Measurements from ENCODE around the gene CASS4. TPM values are rescaled to one million over a fixed set of nuclear protein-coding genes. Genes with fewer than 3 reads are reported as not detected.
A peak's percentile ranks its signal among the peaks of the same experiment; 100 is the strongest.

Gene CASS4
- total RNA-seq, 4 donors from 2014 or later = 1.2 to 9.0 (median 4.4) TPM

DNA sequence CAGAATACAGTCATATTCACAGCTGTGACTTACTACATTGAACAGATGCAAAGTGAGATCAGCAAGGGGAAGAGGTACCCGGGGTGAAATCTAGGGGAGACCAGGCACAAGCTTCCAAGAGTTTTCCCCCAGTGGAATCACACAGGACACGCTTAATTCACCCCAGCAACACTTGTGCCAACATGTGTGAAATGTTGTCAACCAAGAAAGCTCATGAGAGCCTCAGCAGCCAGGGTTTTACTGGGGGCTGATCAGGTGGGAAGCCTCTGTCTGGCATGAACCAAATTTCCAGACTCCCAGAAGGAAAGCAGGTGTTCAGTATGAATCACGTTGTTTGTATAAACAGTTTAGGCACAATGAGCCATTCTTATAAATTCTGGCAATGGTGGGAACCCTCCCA is 49.5 kb downstream of the CASS4 start:
- 64 to 68% methylated on average over 2 to 3 of the region's 3 CpGs for WGBS, 2 donors (ENCODE audit: low coverage in 1 of 2)
- no peaks in the 10 kb centered on the region for H3K27me3 ChIP-seq
- ATAC-seq = no peak

DNA sequence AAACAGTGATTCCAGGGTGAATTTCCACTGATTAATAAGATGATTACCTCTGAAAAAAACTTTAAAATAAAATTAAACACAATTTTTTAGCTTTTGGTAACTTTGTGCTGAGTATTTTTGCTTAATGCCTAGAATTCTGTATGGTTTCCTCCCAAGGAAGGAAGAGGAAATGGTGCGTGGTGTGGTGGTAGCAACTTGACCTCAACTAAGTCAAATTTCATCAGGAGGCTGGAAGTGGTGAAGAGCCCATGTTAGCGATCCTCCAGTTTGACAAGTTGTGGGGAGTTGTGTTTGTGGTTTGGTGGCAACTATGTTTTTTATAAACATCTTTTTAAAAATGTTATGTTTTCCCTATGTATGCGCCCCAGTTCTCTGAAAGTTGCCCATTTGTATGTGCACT is 51.4 kb downstream of the CASS4 start:
- no peak for TF ChIP-seq POLR2AphosphoS5 (IDR thresholded peaks at IDR 0.05)
- no peak for TF ChIP-seq POLR2A (IDR thresholded peaks at IDR 0.05)
- TF ChIP-seq, protein P1, sequence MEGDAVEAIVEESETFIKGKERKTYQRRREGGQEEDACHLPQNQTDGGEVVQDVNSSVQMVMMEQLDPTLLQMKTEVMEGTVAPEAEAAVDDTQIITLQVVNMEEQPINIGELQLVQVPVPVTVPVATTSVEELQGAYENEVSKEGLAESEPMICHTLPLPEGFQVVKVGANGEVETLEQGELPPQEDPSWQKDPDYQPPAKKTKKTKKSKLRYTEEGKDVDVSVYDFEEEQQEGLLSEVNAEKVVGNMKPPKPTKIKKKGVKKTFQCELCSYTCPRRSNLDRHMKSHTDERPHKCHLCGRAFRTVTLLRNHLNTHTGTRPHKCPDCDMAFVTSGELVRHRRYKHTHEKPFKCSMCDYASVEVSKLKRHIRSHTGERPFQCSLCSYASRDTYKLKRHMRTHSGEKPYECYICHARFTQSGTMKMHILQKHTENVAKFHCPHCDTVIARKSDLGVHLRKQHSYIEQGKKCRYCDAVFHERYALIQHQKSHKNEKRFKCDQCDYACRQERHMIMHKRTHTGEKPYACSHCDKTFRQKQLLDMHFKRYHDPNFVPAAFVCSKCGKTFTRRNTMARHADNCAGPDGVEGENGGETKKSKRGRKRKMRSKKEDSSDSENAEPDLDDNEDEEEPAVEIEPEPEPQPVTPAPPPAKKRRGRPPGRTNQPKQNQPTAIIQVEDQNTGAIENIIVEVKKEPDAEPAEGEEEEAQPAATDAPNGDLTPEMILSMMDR (IDR thresholded peaks at IDR 0.05) = no peak
- no peak for TF ChIP-seq EP300 (IDR thresholded peaks at IDR 0.05)
- H3K9me3 ChIP-seq = no peaks in the 10 kb centered on the region
- no peak overlapping the region for H3K27ac ChIP-seq
- 69 to 77% methylated on average over 2 to 3 of the region's 3 CpGs for whole genome bisulfite sequencing, 2 donors (ENCODE audit: low coverage in 1 of 2)
- peaks cover 0 to 8% (median 0%) of the 10 kb centered on the region in 3 donors for H3K4me1 ChIP-seq
- H3K4me3 ChIP-seq = no peak overlapping the region
- no peaks in the 10 kb centered on the region for H3K27me3 ChIP-seq
- ATAC-seq = no peak
- peaks cover 0 to 6% of the 10 kb centered on the region in 2 donors for H3K36me3 ChIP-seq

More for the DNA sequence above, 49.5 kb downstream of the CASS4 start:
- peaks cover 0 to 8% of the 10 kb centered on the region in 2 donors for H3K36me3 ChIP-seq
- no peaks in the 10 kb centered on the region for H3K4me1 ChIP-seq
- TF ChIP-seq EP300 (IDR thresholded peaks at IDR 0.05) = no peak
- no peak for TF ChIP-seq POLR2AphosphoS5 (IDR thresholded peaks at IDR 0.05)
- no peak for TF ChIP-seq POLR2A (IDR thresholded peaks at IDR 0.05)
- no peak overlapping the region for H3K4me3 ChIP-seq
- no peak overlapping the region for H3K27ac ChIP-seq
- no peaks in the 10 kb centered on the region for H3K9me3 ChIP-seq

GRCh38 chr20:56465997-56466396 is 53.9 kb downstream of the CASS4 start:
- H3K27ac ChIP-seq = peak overlapping the region in 1 of 4 donors; percentile 3
- no peak for ATAC-seq
- no peaks in the 10 kb centered on the region for H3K9me3 ChIP-seq
- H3K4me3 ChIP-seq = no peak overlapping the region
- 63 to 65% methylated on average over 4 to 7 of the region's 7 CpGs for WGBS, 2 donors (ENCODE audit: low coverage in 1 of 2)
- no peak for TF ChIP-seq POLR2AphosphoS5 (IDR thresholded peaks at IDR 0.05)
- TF ChIP-seq, protein P1 (IDR thresholded peaks at IDR 0.05) = no peak
- TF ChIP-seq POLR2A (IDR thresholded peaks at IDR 0.05) = no peak
- TF ChIP-seq EP300 (IDR thresholded peaks at IDR 0.05) = no peak
- H3K4me1 ChIP-seq = peaks cover 0 to 30% (median 11%) of the 10 kb centered on the region in 3 donors
- no peaks in the 10 kb centered on the region for H3K36me3 ChIP-seq
- H3K27me3 ChIP-seq = no peaks in the 10 kb centered on the region

DNA sequence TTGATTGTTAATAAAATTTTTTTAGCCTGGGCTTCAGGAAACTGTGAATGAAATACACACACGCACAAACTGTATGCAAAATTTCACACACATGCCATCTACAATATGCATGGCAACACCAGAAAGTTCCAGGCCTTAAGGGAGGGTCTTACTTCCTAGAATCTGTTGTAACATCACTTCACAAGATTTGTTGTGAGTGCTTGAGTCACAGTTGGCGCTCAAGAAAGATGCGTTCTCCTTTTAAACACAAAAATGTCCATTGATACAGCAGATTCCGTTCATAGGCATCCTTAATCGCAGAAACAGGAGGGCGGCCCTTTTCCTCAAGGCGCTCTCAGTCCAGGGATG is 55.9 kb downstream of the CASS4 start:
- peak; percentile 33 for ATAC-seq
- Histone ChIP-seq H3K4me3 (peak overlapping the region; percentile 60 to 80), H3K27ac (peak overlapping the region in 3 of 4 donors; percentile 86 to 89 (median 88)), H3K4me1 (peaks cover 0 to 41% (median 11%) of the 10 kb centered on the region in 3 donors), H3K9me3 (no peaks in the 10 kb centered on the region), H3K27me3 (no peaks in the 10 kb centered on the region), H3K36me3 (peaks cover 0 to 3% of the 10 kb centered on the region in 2 donors)
- WGBS, 2 donors (ENCODE audit: low coverage in 1 of 2) = 6 to 7% methylated on average over 4 to 5 of the region's 7 CpGs
- no peak for TF ChIP-seq EP300 (IDR thresholded peaks at IDR 0.05)
- TF ChIP-seq, protein P1 (IDR thresholded peaks at IDR 0.05) = no peak
- TF ChIP-seq POLR2A (IDR thresholded peaks at IDR 0.05) = no peak
- TF ChIP-seq POLR2AphosphoS5 (IDR thresholded peaks at IDR 0.05) = no peak

DNA sequence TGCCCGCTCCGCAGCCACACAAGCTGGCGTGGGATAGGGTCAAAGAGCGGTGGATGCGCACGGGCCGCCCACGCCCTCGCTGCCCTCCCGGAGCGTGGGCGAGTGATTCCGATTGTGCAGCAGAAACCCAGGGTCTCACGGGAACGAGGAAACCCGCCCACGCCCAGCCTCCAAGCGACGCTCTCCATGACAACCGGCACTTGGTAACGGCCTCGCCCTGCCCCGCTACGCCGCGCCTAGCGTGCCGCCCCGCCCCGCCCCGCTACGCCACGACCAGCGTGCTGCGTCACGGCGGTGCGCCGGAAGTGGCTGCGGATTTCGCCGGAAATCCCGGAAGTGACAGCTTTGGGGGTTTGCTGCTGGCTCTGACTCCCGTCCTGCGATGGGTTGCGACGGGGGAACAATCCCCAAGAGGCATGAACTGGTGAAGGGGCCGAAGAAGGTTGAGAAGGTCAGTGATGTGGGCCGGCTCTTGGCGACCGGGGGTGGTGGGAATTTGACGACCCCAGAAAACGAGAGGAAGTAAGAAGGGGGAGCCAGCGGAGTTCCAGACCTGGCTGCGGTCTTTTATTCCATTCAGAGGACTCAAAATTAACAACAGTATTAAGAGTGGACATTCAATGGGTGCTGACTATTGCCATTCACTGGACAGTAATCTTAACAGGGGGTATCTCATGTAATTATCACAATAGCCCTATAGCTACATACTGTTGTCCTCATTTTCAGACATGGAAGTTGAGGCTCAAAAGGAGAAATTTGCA is 56.4 kb downstream of the CASS4 start, which contains the start of gene RTF2:
TSS of gene RTF2 (plus strand) at position 312 of the 761 bp plus-strand sequence. CDS start at position 383, 71 bp downstream.
- Histone ChIP-seq H3K9me3 (no peaks in the 10 kb centered on the region), H3K36me3 (peaks cover 0 to 8% of the 10 kb centered on the region in 2 donors), H3K27ac (peak within 1 kb of the TSS; percentile 77 to 89 (median 87)), H3K4me3 (peak within 1 kb of the TSS; percentile 60 to 80), H3K27me3 (no peaks in the 10 kb centered on the region), H3K4me1 (peaks cover 0 to 41% (median 11%) of the 10 kb centered on the region in 3 donors)
- ATAC-seq = peak; percentile 100
- 0 to 1% methylated on average over 8 to 16 of the region's 55 CpGs for WGBS, 2 donors (ENCODE audit: low coverage in 1 of 2)
- TF ChIP-seq, protein P1 (IDR thresholded peaks at IDR 0.05) = no peak
- TF ChIP-seq POLR2AphosphoS5 (IDR thresholded peaks at IDR 0.05) (peak; percentile 90), POLR2A (IDR thresholded peaks at IDR 0.05) (peak; percentile 51 to 53)

All from gastroesophageal sphincter (tissue), 4 donors.